Nephron progenitor cell (in vitro differentiated cells): ENCODE data around the gene GMCL2.
A peak's percentile ranks its signal among the peaks of the same experiment; 100 is the strongest.

Experiments
- DNase-seq: peaks from one replicate; pipeline ENCODE4 v3.0.0; 2021
- H3K27ac Mint-ChIP-seq: 2 replicates; pipeline ENCODE4 v1.8.0; 2021; ENCODE audit warnings: mild to moderate bottlenecking, moderate library complexity, mixed read lengths
- H3K27me3 Mint-ChIP-seq: 2 replicates; pipeline ENCODE4 v1.8.0; 2021; ENCODE audit warnings: mild to moderate bottlenecking, low read depth, mixed read lengths; ENCODE audit not compliant: poor library complexity
- H3K36me3 Mint-ChIP-seq: 2 replicates; pipeline ENCODE4 v1.8.0; 2021; ENCODE audit warnings: low read depth, mixed read lengths
- H3K4me1 Mint-ChIP-seq: 2 replicates; pipeline ENCODE4 v1.8.0; 2021; ENCODE audit warnings: mixed read lengths
- H3K4me3 Mint-ChIP-seq: 2 replicates; pipeline ENCODE4 v1.8.0; 2021; ENCODE audit warnings: mild to moderate bottlenecking, moderate library complexity, mixed read lengths
- H3K9me3 Mint-ChIP-seq: 2 replicates; pipeline ENCODE4 v1.8.0; 2021; ENCODE audit warnings: mild to moderate bottlenecking, moderate library complexity, mixed read lengths
- TF ChIP-seq, protein P1 (sequence below): fragments of 200-600 bp; sonication (generic); IDR thresholded peaks from 2 replicates; pipeline ENCODE4 v1.5.0; 2021; ENCODE audit warnings: antibody characterized with exemption

The GMCL2 gene

DNA sequence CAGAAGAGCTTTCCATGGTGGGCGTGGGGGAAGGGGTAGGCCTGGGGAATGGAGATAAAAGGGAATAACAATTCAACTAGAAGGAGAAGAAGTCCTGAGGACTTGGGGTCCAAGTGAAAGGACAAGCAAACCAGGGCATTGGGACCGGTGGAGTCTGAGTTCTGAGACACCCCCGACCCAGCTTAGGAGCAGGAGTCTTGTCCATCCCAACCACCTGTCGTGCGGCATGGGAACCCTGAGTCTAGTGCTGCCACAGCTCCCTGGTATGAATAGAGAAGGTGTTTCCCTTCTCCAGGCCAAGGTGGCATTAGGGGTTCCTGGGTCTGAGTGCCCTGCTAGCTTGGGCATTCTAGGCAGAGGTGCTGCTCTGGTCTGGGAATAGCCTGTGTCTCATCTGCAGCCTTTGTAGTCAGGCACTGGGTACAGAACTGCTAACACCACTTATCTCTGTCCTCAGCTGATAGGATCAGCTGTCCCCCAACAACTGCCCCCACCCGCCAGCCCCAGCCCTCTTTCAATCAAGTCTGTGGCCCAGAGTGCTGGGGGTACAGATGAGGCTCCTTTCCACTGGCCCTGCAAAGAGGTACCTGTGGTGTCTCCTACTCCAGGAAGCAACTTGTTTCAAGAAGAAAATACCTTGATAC is 27.1 kb upstream of the GMCL2 start:
- peaks cover 4% of the 10 kb centered on the region for H3K27me3 Mint-ChIP-seq
- no peak for DNase-seq
- no peaks in the 10 kb centered on the region for H3K9me3 Mint-ChIP-seq
- TF ChIP-seq, protein P1, sequence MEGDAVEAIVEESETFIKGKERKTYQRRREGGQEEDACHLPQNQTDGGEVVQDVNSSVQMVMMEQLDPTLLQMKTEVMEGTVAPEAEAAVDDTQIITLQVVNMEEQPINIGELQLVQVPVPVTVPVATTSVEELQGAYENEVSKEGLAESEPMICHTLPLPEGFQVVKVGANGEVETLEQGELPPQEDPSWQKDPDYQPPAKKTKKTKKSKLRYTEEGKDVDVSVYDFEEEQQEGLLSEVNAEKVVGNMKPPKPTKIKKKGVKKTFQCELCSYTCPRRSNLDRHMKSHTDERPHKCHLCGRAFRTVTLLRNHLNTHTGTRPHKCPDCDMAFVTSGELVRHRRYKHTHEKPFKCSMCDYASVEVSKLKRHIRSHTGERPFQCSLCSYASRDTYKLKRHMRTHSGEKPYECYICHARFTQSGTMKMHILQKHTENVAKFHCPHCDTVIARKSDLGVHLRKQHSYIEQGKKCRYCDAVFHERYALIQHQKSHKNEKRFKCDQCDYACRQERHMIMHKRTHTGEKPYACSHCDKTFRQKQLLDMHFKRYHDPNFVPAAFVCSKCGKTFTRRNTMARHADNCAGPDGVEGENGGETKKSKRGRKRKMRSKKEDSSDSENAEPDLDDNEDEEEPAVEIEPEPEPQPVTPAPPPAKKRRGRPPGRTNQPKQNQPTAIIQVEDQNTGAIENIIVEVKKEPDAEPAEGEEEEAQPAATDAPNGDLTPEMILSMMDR: no peak
- no peak overlapping the region for H3K4me3 Mint-ChIP-seq
- H3K4me1 Mint-ChIP-seq: no peaks in the 10 kb centered on the region
- H3K27ac Mint-ChIP-seq: peak overlapping the region; percentile 82
- peaks cover 67% of the 10 kb centered on the region for H3K36me3 Mint-ChIP-seq

DNA sequence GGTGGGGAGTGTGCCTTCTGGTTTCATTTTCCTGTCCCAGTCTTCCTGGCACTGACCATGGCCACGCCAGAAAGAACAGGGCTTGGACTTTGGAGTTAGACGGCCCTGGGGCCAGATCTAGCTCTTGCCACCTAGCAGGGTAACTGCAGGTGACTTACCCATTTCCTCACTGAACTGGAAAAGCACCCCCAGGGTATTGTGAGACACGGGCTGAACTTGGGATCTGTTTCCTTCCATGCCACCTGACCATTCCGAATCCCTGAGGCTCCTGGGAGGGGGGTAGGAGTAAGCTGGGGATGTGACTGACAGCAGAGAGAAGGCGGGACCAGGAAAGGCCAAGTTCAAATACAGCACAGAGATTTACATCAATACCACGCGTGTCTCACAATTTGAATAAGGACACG is 26.6 kb upstream of the GMCL2 start:
- DNase-seq: no peak
- Mint-ChIP-seq H3K4me3 (no peak overlapping the region), H3K27me3 (peaks cover 6% of the 10 kb centered on the region), H3K4me1 (no peaks in the 10 kb centered on the region), H3K36me3 (peaks cover 67% of the 10 kb centered on the region), H3K27ac (peak overlapping the region; percentile 82), H3K9me3 (no peaks in the 10 kb centered on the region)
- TF ChIP-seq, protein P1: no peak

DNA sequence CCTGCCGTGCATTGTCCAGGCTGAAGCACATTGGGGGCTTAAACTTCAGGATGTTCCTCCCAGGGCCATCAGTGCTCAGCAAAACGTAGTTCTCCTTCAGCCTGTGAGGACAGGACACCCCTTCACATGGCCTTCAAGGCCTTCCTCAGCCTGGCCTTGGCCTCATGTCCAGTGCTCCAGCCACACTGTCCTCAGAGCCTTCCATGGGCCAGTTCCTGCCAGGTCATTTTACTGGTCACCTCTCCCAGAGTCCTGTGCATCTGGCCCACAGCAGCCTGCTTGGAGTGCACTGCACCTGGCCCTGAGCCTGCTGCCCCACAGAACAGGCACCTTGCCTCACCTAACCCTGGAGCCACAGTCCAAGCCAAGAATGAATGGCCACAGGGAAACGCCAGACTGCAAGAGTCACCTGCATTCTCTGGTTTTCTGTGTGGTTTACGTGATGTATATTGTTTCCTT is 25.9 kb upstream of the GMCL2 start:
- DNase-seq: no peak
- H3K4me1 Mint-ChIP-seq: peaks cover 2% of the 10 kb centered on the region
- no peak overlapping the region for H3K27ac Mint-ChIP-seq
- peaks cover 6% of the 10 kb centered on the region for H3K27me3 Mint-ChIP-seq
- peaks cover 67% of the 10 kb centered on the region for H3K36me3 Mint-ChIP-seq
- TF ChIP-seq, protein P1: no peak
- H3K4me3 Mint-ChIP-seq: no peak overlapping the region
- H3K9me3 Mint-ChIP-seq: no peaks in the 10 kb centered on the region

DNA sequence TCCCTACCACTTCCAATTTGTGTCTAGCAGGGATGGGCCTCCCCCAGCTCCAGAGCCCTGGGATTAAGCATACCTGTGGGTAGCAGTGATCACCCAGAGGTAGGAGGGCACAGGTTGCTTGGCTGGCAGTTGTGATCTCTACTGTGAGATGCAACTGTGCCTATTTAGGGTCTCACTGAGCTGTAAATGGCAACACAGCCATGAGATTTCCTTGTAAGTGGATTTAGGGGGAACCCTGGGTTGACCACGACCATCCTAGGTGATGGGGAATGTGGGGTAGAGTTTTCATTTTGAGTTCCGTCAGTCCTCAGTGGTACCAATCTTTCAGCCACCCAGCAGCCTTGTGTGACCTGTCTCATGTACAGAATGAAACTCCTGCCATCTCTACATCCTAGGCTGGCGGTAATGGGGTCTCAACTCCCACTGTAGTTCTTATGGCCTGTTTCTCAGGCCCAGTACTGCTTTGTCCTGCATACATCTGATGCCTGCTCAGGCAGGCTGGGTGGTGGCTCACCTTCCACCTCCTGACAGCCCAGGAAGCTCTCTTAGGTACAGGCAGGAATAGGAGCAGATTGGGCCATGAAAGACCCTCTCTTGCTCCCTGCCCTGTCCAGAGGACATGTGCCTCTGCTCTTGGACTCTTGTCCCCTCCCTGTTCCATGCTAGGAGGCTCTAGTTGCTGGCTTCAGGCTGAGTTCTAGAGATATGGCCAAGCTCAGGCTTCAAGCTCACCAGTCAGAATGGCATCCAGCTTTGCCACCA is 25.3 kb upstream of the GMCL2 start:
- H3K4me1 Mint-ChIP-seq: peaks cover 8% of the 10 kb centered on the region
- no peaks in the 10 kb centered on the region for H3K9me3 Mint-ChIP-seq
- peaks cover 70% of the 10 kb centered on the region for H3K36me3 Mint-ChIP-seq

DNA sequence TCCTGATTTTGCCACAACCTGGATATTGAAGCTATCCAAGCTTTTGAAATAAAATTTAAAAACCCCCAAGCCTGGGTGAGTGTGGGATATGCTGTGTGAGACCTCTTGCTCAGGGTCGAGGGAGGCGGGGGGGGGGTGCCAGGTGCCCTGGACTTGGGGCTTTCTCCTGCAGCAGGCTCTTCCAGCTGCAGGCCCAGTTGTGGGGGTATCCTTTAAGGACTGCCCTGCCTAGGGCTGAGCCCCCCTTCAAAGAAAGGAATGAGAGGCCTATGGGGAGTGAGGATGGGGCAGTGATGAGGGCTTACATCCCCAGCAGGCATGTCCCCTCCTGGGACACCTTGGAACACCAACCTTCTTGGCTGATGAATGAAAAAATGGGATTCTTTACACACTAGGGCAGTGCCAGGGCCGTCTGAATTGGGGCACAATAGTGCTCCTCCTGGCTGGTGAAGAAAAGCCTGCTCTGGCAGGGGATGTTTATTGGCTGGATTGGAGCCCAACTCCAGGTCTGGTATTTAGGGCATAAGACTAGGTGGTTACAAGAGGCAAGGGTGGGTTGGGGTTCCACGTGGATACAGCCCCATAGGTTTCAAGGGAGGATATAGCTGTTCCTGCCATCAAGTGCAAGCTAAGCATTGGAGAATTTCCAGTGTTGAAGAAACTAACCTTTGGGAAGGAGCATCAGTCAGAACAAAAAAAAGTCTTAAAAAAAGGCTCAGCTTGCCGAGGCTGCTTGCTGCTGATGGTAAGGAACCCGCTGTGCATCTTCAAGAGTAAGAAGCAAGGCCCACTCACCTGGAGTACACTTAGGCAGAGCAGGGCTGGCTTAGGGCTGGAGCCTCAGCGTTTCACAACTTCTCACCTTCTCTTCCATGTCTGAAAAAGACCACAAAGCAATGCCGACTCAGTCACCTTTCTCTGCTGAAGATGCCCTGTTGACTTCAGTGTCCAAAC is 24.2 kb upstream of the GMCL2 start:
- peaks cover 70% of the 10 kb centered on the region for H3K36me3 Mint-ChIP-seq
- peaks cover 6% of the 10 kb centered on the region for H3K27me3 Mint-ChIP-seq
- no peak overlapping the region for H3K4me3 Mint-ChIP-seq
- H3K4me1 Mint-ChIP-seq: peaks cover 19% of the 10 kb centered on the region
- TF ChIP-seq, protein P1: no peak
- H3K9me3 Mint-ChIP-seq: no peaks in the 10 kb centered on the region
- DNase-seq: no peak
- H3K27ac Mint-ChIP-seq: peak overlapping the region; percentile 91

More for the DNA sequence above, 25.3 kb upstream of the GMCL2 start:
- H3K4me3 Mint-ChIP-seq: no peak overlapping the region
- TF ChIP-seq, protein P1: no peak
- peak overlapping the region; percentile 80 for H3K27ac Mint-ChIP-seq
- DNase-seq: no peak
- peaks cover 6% of the 10 kb centered on the region for H3K27me3 Mint-ChIP-seq
